NCI-H446 (cell line): ENCODE results near the gene ATP5F1C.

Experiments
- DNase-seq, 2 experiments: peaks; one replicate each; lab custom pipeline; 2025; lab: John Stamatoyannopoulos, UW

Gene ATP5F1C

DNA sequence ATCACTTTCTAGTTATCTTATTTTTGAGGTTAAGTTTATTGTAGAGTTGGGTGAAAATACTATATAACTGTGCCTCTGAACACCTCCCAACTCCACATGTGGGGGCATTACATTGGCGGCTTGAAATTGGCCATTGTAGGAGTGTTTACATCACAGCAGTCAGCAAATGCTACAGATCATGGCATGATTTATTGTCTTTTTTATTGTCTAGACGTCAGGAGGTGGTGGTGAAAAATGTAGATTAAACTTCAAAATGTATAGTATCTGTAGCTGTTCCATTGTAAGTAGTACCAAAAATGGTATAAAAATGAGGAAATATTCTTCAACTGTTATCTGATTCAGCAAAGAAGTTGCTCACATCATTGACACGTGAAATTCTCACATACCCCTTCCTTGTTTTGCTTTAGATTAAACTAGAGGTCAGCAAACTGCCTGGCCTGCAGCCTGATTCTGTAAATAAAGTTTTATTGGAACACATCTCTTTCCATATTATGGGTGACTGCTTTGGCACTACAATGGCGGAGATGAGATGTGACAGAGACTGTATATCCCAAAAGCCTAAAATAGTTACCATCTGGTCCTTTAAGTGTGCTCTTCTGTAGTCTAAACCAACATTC lies 65.4 kb downstream of the ATP5F1C start:
- no peak for DNase-seq

GRCh38 chr10:7853890-7854289 lies 65.9 kb downstream of the ATP5F1C start:
- DNase-seq: no peak

DNA sequence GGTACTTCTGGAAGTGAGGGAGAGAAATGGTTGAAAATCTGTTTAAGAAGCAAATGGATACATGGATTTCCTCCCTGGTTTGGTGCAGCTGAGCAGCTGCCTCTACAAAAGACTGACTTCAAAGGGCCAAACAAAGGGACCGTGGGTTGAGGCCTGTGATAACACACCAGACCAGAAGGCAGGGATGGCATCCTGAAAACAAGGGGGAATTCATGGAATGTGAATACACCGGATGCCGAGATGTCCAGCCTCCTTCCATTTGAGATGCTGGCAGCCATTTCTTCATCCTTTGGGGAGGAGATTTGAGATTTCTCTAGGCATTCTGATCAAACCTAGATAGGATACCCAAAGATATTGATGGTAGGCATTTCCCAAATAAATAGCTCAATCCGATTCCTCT lies 67.2 kb downstream of the ATP5F1C start:
- DNase-seq: no peak

GRCh38 chr10:7856678-7857077 lies 68.7 kb downstream of the ATP5F1C start:
- no peak for DNase-seq

- no peak for DNase-seq
Observed at GRCh38 chr10:7857262-7857661, 69.3 kb downstream of the ATP5F1C start.
